Epithelial cell of esophagus (primary cell): ENCODE data around the gene FAM83F.

ENCODE experiments used
- DNase-seq: peaks from one replicate; pipeline ENCODE4 v3.0.0; 2010; ENCODE audit warnings: low read depth
- H3K4me3 ChIP-seq: 2 replicates; pipeline ENCODE4 v1.5.1; 2011; ENCODE audit warnings: mild to moderate bottlenecking, low read length, control low read depth
- TF ChIP-seq, protein P1 (sequence below): IDR thresholded peaks from 2 replicates; pipeline ENCODE4 v1.5.1; 2011; ENCODE audit warnings: low read depth, mild to moderate bottlenecking, low read length, control low read depth, inconsistent platforms; ENCODE audit not compliant: insufficient read depth; ENCODE audit errors: missing control alignments

FAM83F gene

DNA sequence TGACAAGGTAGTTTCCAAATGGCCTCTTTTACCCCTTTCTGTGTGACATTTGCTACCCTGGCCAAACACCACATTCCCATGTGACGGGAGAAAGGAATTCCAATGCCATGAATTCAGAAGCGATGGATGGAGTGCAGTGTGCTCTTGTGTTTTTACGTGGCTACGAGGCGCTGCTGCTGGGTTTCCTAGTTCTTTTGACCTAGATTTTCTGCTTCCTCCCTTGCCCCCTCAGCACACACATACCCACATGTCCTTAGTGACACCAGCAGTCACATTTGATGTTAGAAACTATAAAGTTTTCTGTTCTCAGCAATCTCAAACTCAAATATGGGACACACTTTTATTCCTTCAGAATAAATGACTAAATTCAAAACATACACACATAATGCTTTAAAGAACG lies 42.4 kb upstream of the FAM83F start:
- DNase-seq: no peak
- TF ChIP-seq, protein P1, sequence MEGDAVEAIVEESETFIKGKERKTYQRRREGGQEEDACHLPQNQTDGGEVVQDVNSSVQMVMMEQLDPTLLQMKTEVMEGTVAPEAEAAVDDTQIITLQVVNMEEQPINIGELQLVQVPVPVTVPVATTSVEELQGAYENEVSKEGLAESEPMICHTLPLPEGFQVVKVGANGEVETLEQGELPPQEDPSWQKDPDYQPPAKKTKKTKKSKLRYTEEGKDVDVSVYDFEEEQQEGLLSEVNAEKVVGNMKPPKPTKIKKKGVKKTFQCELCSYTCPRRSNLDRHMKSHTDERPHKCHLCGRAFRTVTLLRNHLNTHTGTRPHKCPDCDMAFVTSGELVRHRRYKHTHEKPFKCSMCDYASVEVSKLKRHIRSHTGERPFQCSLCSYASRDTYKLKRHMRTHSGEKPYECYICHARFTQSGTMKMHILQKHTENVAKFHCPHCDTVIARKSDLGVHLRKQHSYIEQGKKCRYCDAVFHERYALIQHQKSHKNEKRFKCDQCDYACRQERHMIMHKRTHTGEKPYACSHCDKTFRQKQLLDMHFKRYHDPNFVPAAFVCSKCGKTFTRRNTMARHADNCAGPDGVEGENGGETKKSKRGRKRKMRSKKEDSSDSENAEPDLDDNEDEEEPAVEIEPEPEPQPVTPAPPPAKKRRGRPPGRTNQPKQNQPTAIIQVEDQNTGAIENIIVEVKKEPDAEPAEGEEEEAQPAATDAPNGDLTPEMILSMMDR: no peak
- H3K4me3 ChIP-seq: no peak overlapping the region

DNA sequence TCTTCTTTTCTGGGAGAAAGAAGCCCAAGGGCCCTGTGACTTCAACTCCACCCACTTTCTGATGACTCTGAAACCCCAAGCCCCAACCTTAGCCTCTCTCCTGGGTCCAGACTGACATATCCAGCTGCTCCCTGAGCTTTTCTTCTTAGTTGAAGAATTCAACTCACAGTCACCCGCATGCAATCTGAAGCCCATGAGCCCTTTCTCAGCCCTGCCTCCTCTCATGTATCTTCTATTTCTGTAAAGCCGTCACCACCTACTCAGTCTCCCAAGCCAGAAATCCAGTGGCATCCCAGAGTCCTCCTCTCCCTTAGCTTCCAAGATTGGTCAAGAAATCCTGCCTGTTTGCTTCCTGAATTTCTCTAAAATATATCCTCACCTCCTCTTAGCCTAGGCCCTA lies 41.7 kb upstream of the FAM83F start:
- TF ChIP-seq, protein P1: no peak
- no peak for DNase-seq
- H3K4me3 ChIP-seq: no peak overlapping the region

DNA sequence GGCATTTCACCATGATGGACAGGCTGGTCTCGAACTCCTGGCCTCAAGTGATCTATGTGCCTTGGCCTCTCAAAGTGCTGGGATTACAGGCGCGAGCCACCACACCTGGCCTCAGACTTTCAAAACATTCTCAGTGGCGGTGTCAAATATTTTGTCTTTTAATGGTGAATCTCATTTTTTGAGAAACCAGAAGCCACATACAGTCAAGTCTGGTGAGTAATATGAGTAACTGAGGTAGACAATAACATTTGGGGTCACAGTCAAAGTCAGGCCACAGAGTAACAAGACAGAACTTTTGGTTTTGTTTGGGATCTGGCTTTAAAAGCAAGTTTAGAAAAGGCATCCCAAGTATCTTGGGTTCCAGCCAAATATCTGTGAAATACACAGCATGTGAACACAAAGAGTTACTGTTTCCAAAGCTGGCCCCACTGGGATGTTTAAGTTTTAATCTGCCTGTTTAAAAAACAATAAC lies 40.1 kb upstream of the FAM83F start:
- DNase-seq: no peak
- H3K4me3 ChIP-seq: no peak overlapping the region
- TF ChIP-seq, protein P1: no peak

DNA sequence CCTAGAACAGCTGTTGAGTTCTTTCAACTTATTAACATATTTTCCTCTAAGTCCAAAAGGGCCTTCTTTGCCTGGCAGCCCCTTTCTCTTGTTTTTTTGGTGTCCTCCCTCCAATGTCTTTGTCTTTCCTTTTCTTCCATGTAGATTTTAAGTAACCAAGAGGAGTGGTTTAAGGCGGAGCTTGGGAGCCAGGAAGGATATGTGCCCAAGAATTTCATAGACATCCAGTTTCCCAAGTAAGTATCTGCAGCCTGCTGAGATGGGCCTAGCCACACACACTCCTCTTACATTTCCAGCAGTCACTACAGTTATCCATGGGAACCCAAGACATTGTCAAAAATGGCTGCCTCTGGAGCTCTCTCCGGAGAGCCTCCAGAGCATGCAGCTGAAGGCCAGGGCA lies 39.1 kb upstream of the FAM83F start:
- TF ChIP-seq, protein P1: no peak
- no peak overlapping the region for H3K4me3 ChIP-seq
- DNase-seq: no peak

DNA sequence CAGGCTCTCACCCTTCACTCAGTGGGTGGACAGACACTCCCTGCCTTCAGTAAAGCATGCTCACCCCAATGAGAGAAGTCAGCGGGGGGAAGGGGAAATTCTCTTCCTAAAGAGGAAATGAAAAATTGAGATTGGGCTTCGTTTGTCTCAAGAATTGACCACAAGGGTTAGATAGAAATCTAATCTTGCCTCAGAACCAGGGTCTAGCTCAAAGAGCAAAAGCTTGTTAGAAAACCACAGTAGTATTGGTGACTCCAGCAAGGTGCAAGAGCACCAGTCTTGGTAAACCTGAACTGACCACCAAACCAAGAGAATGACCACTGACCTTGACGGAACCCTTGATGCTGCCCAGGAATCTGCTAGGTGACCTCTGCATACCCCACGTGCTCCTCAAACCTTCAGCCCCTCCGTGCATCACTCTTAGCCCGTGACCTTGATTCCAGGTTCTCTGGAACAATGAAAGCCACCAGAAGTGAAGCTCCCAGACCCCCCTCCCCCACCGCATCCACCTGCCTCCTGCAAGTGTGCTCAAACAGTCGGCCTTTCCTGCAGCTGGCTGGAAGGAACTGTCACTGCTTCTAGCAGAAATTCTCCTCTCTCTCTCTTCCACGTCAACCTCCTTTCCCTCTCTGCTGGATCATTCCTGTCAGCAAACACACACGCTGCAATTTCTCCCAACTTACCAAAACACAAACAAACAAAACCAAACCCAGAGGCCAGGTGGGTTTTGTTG lies 37.7 kb upstream of the FAM83F start:
- no peak overlapping the region for H3K4me3 ChIP-seq
- no peak for DNase-seq
- TF ChIP-seq, protein P1: no peak

DNA sequence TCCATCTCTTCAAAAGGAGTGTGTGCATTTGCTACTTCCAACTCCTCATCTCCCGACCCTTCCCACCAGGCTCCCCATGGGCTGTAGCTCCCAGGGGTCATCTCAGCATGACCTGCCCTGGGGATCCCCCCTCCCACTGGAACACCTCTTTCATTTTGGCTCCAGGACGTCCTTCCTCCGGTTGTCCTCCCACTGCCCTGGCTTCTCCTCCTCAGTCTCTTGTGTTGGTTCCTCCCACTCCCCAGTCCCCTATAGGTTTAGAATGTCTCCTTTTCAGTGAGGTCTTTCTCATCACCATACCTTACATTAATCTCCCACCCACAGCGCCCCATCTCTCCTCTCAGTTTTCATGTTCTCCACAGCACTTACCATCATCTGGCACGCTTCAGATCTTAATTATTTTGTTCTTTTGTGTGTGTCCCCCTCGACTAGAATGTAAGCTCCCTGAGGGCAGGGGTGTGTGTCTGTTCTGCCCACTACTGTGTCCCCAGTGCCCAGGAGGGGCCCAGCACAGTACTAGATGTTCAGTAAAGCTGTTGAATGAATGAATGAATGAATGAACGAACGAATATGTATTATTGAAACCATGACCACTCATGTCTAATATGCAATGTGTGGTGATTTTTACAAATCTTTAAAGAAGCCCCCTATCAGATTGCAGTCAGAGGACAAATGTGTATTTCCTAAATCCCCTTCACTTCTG lies 36.6 kb upstream of the FAM83F start:
- H3K4me3 ChIP-seq: no peak overlapping the region
- DNase-seq: no peak
- TF ChIP-seq, protein P1: no peak
